ENCODE measurements around the gene FMN2. TPM values are rescaled to one million over a fixed set of nuclear protein-coding genes. Genes with fewer than 3 reads are reported as not detected.

Gene FMN2
- total RNA-seq, 1 donor from 2014 or later: not detected

DNA sequence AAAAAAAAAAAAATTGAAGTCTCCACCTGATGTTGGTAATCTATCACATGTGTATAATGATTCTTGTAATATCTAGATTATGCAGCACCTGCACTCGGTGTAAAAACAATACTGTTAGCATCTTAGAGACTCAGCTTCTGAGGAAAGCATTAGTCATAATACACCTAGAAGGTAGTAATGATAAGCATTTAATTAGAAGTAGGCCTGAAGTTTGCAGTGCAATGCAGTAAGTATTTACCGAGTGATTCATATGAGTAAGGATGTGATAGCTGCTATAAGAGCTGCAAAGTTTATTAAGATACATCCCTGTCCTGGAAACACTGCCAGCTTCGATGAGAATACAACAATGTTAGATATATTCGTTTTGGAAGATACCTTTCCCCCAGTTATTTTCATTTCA is 323.8 kb downstream of the FMN2 start:
- intact Hi-C loops (cut with micrococcal nuclease): no loop called here
- Histone ChIP-seq H3K4me1 (no peaks in the 10 kb centered on the region), H3K27me3 (ENCODE audit: low read depth) (no peaks in the 10 kb centered on the region), H3K9me3 (replicated peaks) (no peaks in the 10 kb centered on the region), H3K27ac (replicated peaks) (no peak overlapping the region), H3K4me3 (no peak overlapping the region), H3K36me3 (no peaks in the 10 kb centered on the region)
- TF ChIP-seq, protein P1, sequence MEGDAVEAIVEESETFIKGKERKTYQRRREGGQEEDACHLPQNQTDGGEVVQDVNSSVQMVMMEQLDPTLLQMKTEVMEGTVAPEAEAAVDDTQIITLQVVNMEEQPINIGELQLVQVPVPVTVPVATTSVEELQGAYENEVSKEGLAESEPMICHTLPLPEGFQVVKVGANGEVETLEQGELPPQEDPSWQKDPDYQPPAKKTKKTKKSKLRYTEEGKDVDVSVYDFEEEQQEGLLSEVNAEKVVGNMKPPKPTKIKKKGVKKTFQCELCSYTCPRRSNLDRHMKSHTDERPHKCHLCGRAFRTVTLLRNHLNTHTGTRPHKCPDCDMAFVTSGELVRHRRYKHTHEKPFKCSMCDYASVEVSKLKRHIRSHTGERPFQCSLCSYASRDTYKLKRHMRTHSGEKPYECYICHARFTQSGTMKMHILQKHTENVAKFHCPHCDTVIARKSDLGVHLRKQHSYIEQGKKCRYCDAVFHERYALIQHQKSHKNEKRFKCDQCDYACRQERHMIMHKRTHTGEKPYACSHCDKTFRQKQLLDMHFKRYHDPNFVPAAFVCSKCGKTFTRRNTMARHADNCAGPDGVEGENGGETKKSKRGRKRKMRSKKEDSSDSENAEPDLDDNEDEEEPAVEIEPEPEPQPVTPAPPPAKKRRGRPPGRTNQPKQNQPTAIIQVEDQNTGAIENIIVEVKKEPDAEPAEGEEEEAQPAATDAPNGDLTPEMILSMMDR (IDR thresholded peaks at IDR 0.05; ENCODE audit: borderline replicate concordance): no peak
- no peak for DNase-seq

DNA sequence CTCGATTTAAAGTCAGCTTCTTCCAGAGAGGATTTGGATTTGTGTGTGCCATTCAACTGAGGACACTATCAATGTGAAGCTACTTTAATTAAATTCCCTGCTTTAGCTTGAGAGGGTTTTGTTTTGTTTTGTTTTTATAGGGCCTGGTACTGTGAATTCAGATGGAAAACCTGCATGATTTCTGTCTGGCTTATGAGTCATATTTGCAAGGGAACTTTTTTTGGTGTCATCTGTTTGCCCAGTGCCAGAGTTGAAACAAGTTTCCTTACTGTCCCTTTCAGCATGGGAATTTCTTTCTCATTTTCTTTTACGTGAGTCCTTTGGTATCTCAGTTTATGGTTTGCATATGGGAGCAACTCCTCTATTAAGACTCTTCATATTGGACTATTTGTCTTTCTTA is 325.6 kb downstream of the FMN2 start:
- no peak overlapping the region for H3K4me3 ChIP-seq
- H3K27me3 ChIP-seq (ENCODE audit: low read depth): no peaks in the 10 kb centered on the region
- intact Hi-C loops (cut with micrococcal nuclease): no loop called here
- H3K36me3 ChIP-seq: no peaks in the 10 kb centered on the region
- no peak for DNase-seq
- no peaks in the 10 kb centered on the region for H3K4me1 ChIP-seq
- H3K27ac ChIP-seq (replicated peaks): no peak overlapping the region
- H3K9me3 ChIP-seq (replicated peaks): peaks cover 4% of the 10 kb centered on the region
- TF ChIP-seq, protein P1 (IDR thresholded peaks at IDR 0.05; ENCODE audit: borderline replicate concordance): no peak

DNA sequence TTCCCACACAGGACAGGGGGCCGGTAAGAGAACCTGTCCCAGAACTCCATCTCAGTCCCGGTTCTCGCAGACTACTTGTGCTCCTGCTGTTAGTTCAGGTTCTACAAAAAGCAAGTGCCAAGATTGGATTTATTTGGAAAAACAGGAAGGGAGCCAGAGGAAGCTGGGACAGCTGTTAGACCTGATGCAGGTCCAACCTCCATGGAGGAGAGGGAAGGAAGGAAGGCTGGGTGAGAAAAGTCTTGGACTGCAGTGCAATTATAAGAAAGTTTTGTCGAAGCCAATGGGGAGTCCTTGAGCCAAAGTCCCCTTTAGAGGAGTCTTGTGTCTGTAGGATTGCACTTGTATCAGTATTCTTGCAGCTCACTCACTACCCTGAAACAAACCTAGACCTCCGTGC is 329.1 kb downstream of the FMN2 start:
- intact Hi-C loops (cut with micrococcal nuclease): no loop called here
- no peaks in the 10 kb centered on the region for H3K36me3 ChIP-seq
- no peak overlapping the region for H3K4me3 ChIP-seq
- no peaks in the 10 kb centered on the region for H3K27me3 ChIP-seq (ENCODE audit: low read depth)
- peaks cover 10% of the 10 kb centered on the region for H3K9me3 ChIP-seq (replicated peaks)
- TF ChIP-seq, protein P1 (IDR thresholded peaks at IDR 0.05; ENCODE audit: borderline replicate concordance): no peak
- no peaks in the 10 kb centered on the region for H3K4me1 ChIP-seq
- DNase-seq: no peak
- no peak overlapping the region for H3K27ac ChIP-seq (replicated peaks)

DNA sequence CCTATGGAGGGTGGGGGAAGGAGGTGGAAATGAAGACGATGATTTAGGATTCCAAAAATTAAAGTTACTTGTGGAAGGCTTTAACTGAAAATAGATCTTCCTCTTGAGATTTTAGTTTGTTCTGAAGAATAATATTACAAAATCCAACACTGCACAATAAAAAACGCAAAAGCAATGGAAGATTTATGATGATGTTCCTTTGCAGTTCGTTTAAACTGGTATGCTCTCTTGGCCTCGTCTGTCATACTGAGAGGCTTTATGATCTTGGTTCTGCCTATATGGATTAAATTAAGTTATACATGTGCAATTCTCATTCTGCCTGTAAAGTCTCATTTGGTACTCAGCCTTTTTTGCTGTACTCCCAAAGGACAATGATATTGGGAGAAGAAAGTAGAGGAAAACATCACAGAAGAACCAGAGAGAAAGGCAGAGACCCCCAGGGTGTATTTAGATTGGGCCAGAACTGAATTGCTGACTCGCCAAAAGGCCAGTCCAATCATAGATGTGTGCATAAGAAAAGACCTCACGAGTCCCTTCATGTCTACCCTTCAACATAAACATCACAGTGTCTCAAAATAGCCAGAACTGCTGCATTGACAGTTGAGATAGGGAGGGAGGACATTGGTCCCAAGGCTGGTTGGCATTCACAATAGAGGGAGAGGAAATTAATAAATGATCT is 331.7 kb downstream of the FMN2 start:
- no peaks in the 10 kb centered on the region for H3K27me3 ChIP-seq (ENCODE audit: low read depth)
- H3K36me3 ChIP-seq: no peaks in the 10 kb centered on the region
- intact Hi-C loops (cut with micrococcal nuclease): no loop called here
- H3K27ac ChIP-seq (replicated peaks): no peak overlapping the region
- H3K4me1 ChIP-seq: no peaks in the 10 kb centered on the region
- no peak for DNase-seq
- peaks cover 14% of the 10 kb centered on the region for H3K9me3 ChIP-seq (replicated peaks)
- TF ChIP-seq, protein P1 (IDR thresholded peaks at IDR 0.05; ENCODE audit: borderline replicate concordance): no peak
- no peak overlapping the region for H3K4me3 ChIP-seq

DNA sequence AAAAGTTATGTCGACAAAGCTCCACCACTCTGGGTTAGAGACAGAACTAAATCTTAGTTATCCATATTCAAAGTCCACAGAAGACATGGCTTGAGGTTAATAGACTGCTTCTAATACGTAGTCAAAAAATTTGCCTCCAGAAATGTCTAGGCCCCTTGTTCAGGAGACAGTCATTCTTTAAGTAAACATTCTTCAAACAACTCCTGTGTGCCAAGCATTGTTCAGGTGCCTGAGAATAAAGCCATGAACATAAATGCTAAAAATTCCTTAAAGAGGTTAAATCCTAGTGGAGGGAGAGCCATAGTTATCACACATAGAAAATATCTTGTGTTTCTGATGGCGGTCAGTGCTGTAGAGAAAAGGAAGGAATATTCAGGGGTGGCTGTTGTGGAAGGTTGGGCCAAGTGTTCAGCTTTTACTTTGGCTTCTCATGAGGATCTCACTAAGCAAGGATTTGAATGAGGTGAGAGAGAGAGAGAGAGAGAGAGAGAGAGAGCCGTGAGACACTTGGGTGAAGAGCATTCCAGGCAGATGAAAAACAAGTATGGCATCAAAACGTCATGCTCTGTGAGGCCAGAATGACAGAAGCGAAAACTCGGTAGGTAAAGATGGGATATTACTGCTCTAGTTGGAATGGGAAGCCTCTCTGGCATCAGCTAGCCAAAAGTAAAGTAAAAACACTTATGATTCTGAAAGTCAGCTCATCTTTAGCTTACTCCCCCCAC is 333.2 kb downstream of the FMN2 start:
- Histone ChIP-seq H3K27me3 (ENCODE audit: low read depth) (no peaks in the 10 kb centered on the region), H3K9me3 (replicated peaks) (peaks cover 14% of the 10 kb centered on the region), H3K27ac (replicated peaks) (no peak overlapping the region), H3K36me3 (no peaks in the 10 kb centered on the region), H3K4me3 (no peak overlapping the region), H3K4me1 (no peaks in the 10 kb centered on the region)
- DNase-seq: no peak
- TF ChIP-seq, protein P1 (IDR thresholded peaks at IDR 0.05; ENCODE audit: borderline replicate concordance): no peak
- intact Hi-C loops (cut with micrococcal nuclease): no loop called here
